HG02623 (cell line): ENCODE results near the gene ZNF681.
"Not testable (repeated sequence)": the region's sequence is repeated elsewhere in the genome, so short reads cannot be mapped to it uniquely, and the experiment has no call there.

Experiments
- ATAC-seq: cut with Tn5 transposase; IDR thresholded peaks from one replicate; pipeline ENCODE4 v1.9.1; 2021; ENCODE audit warnings: moderate library complexity; ENCODE audit not compliant: unreplicated experiment

ZNF681 gene

DNA sequence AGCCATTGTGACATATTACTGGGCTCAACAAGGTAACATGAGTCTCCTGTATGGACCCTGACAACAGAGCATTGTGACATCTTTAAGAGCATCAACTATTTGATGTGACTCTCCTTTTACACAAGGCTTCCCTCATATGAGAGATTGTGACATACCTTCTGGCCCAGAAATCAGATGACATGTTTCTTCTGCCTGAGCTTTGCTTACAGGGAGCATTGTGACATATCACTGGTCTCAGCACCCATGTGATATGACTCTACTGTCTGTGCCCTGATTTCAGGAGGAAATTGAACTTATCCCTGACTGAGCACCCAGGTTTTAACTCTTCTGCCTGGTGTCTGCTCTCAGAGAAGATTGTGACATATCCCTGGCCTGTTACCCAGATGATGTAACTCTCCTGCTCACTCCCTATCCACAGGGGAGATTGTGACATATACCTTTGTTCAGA is 15.9 kb upstream of the ZNF681 start:
- ATAC-seq, result no peak

GRCh38 chr19:23774106-23774505 is 15.4 kb upstream of the ZNF681 start:
- ATAC-seq, result no peak

DNA sequence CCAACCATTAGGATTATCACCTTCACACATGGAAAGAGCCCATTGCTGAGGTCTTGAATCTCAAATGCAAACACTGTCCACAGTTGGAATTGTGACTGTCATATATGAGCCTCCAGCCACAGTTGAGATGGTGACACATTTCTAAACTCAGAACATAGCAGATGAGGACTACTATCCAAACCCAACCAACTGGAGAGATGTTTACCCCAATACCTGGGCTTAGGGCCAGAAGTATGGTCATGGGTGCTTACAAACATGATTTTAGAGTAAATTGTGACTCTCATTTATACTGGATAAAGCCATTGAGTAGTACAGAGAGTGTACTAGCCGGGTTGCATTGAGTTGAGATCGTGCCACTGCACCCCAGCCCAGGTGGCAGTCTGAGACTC is 14.0 kb upstream of the ZNF681 start:
- no peak for ATAC-seq

GRCh38 chr19:23771761-23772674 is 13.3 kb upstream of the ZNF681 start:
- ATAC-seq, result no peak

GRCh38 chr19:23771316-23771715 is 12.6 kb upstream of the ZNF681 start:
- no peak for ATAC-seq

DNA sequence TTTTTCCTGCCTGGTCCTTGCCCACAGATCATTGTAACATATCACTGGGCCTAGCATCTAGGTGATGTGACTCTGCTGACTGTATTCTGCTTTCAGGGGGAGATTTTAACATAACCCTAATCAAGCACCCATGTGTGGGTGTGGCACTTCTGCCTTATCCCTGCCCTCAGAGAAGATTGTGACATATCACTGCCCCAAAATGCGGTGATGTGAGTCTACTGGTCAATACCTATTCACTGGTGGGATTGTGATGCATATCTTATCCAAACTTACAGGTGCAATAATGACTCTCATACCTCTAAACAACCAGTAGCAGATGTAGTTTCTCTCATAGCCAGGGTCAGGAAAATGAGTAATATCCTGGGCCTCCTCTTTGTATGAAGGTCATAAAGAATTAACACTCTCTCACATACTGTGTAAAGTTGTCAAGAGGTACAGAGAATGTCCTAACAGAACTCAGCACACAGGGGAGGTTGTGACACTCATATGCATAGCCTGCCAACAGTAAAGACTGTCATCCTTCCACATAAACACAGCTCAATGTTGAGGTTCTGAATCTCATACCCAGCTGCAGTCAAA is 12.1 kb upstream of the ZNF681 start:
- ATAC-seq, result no peak

- ATAC-seq, result no peak
Measured at GRCh38 chr19:23769691-23770468, 11.2 kb upstream of the ZNF681 start.

- ATAC-seq, result no peak
Measured at GRCh38 chr19:23766951-23767350, 8.3 kb upstream of the ZNF681 start.

- no peak for ATAC-seq
Measured at GRCh38 chr19:23764781-23765180, 6.1 kb upstream of the ZNF681 start.

- ATAC-seq, result peak; percentile 62
Measured at GRCh38 chr19:23762884-23763711, 4.4 kb upstream of the ZNF681 start.

GRCh38 chr19:23762548-23762883 is 3.8 kb upstream of the ZNF681 start:
- ATAC-seq, result no peak

DNA sequence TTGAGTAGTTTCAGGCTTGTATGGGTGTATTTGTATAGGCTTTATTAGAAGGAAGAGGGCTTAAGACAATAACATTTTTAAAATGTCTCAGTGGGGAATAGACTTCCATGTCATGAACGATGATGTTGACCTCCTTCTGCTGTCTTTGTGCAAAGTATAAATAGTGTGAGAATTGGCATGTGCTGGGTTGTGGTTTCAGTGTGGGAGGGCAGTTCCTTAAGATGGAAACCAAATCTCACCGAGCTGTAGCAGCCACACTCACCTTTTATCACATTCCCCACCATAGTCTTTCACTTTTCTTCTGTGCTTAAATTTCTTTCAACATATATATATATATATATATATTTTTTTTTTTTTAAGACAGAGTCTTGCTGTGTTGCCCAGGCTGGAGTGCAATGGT is 1.6 kb upstream of the ZNF681 start:
- not testable (repeated sequence) for ATAC-seq

DNA sequence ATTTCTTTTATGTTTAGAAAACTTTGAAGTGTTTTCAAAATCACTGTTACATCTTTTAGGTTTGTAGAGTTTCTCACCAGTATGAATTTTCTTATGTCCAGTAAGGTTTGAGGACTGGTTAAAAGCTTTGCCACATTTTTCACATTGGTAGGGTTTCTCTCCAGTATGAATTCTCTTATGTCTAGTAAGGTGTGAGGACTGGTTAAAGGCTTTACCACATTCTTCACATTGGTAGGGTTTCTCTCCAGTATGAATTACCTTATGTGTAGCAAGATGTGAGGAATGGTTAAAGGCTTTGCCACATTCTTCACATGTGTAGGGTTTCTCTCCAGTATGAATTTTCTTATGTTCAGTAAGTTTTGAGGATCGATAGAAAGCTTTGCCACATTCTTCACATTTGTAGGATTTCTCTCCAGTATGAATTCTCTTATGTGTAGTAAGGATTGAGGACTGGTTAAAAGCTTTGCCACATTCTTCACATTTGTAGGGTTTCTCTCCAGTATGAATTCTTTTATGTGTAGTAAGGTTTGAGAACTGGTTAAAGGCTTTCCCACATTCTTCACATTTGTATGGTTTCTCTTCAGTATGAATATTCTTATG is 15.0 kb downstream of the ZNF681 start:
- not testable (repeated sequence) for ATAC-seq

- not testable (repeated sequence) for ATAC-seq
Measured at GRCh38 chr19:23730729-23731465, 27.8 kb downstream of the ZNF681 start.

DNA sequence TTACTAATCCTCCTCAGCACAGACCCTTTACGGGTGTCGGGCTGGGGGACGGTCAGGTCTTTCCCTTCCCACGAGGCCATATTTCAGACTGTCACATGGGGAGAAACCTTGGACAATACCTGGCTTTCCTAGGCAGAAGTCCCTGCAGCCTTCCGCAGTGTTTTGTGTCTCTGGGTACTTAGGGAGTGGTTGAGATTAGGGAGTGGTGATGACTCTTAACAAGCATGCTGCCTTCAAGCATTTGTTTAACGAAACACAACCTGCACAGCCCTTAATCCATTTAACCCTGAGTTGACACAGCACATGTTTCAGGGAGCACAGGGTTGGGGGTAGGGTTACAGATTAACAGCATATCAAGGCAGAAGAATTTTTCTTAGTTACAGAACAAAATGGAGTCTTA is 34.5 kb downstream of the ZNF681 start:
- ATAC-seq, result not testable (repeated sequence)

GRCh38 chr19:23718802-23719201 is 39.9 kb downstream of the ZNF681 start:
- ATAC-seq, result no peak

DNA sequence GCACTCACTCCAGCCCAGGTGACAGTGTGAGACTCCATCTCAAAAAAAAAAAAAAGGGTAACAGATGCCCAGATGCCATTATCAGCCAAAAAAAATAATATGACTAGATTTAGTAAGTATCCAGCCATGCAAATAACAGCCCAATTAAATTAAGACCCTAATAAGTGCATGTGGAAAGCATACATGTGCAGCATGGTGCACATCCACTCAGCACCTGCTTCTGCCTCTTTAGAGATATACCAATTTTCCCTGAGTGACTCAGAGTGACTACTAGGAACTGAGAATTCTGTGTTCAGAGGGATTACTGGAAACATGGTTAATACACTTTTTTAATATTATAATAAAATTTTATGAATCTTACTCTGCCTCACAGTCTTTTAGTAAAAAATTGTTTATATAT is 41.9 kb downstream of the ZNF681 start:
- ATAC-seq, result no peak

DNA sequence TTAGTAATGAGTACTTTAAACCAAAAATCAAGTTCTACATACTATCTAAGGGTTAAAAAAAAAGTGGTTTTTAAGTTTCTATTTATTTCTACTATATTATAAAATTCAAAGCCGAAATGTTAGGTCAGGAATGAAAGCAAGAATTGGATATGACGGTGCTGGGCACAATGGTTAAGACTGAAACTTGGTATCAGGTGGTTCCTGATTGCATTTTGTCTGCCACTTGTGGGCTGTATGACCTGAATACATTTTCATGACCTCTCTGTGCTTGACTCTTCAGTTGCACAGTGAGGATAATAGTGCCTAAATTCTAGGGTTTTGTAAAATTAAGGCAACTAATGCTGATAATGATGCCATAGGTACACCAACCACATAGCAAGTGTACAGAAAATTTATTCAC is 49.3 kb downstream of the ZNF681 start:
- no peak for ATAC-seq

GRCh38 chr19:23706657-23707056 is 52.0 kb downstream of the ZNF681 start:
- ATAC-seq, result no peak

GRCh38 chr19:23699521-23699860 is 59.2 kb downstream of the ZNF681 start:
- ATAC-seq, result no peak
